Measurements from ENCODE around the gene PSENEN. TPM values are rescaled to one million over a fixed set of nuclear protein-coding genes. Genes with fewer than 3 reads are reported as not detected.
A peak's percentile ranks its signal among the peaks of the same experiment; 100 is the strongest.

Gene PSENEN
- total RNA-seq, result 10 to 100 TPM; 24.2 to 42.9 (median 35.8) TPM
- long read RNA-seq, transcript PSENEN-202 (4 exons, 1,661 nt), result major isoform, 8 of 8 reads
- long read RNA-seq, partial matches to known transcripts, result 0 of 8 reads
- long read RNA-seq, other reads (novel, unspliced or antisense), result 0 of 8 reads

GRCh38 chr19:35745328-35746086 is at the start of gene PSENEN, which contains the start of gene U2AF1L4:
PSENEN (plus strand) TSS chr19:35745651; CDS start chr19:35745931, 280 bp downstream.
U2AF1L4 (minus strand) TSS chr19:35745418; CDS start chr19:35745391, 27 bp downstream.
- WGBS (ENCODE audit: insufficient coverage, low coverage, low lambda C conversion rate, missing lambda C conversion rate), result 1% methylated on average over 8 of the region's 40 CpGs
- intact Hi-C loops (cut with DNase I), result no loop called here

GRCh38 chr19:35695895-35696422 is 49.5 kb upstream of the PSENEN start:
- intact Hi-C loops (cut with DNase I), result loop anchor here (10.0 kb wide), 2 partner anchors 129 to 139 kb away; no protein-coding TSS in a partner anchor
- Histone ChIP-seq H3K9me3 (no peaks in the 10 kb centered on the region), H3K4me3 (no peak overlapping the region), H3K36me3 (no peaks in the 10 kb centered on the region), H3K4me1 (no peaks in the 10 kb centered on the region), H3K27ac (no peak overlapping the region), H3K27me3 (no peaks in the 10 kb centered on the region)
- no peak for DNase-seq
- 77% methylated on average over 2 of the region's 2 CpGs for WGBS (ENCODE audit: insufficient coverage, low coverage, low lambda C conversion rate, missing lambda C conversion rate)
- TF ChIP-seq CTCF (IDR thresholded peaks at IDR 0.05), result no peak
- TF ChIP-seq POLR2A (IDR thresholded peaks at IDR 0.05), result no peak
- ATAC-seq, result no peak

More at GRCh38 chr19:35745328-35746086, at the start of gene PSENEN, which contains the start of gene U2AF1L4:
- TF ChIP-seq POLR2A (IDR thresholded peaks at IDR 0.05) (no peak), CTCF (IDR thresholded peaks at IDR 0.05) (no peak)
- peak within 1 kb of the TSS; percentile 80 to 95 (median 90) for H3K4me3 ChIP-seq
- DNase-seq (peak; percentile 96 to 99 (median 98)), ATAC-seq (peak; percentile 69 to 73 (median 72))
- H3K4me1 ChIP-seq, result peaks cover 0 to 33% (median 17%) of the 10 kb centered on the region in 4 donors
- no peaks in the 10 kb centered on the region for H3K27me3 ChIP-seq
- H3K36me3 ChIP-seq, result no peaks in the 10 kb centered on the region
- H3K9me3 ChIP-seq, result no peaks in the 10 kb centered on the region
- H3K27ac ChIP-seq, result peak within 1 kb of the TSS; percentile 99

- H3K27ac ChIP-seq, result no peak overlapping the region
- no peak overlapping the region for H3K4me3 ChIP-seq
- WGBS (ENCODE audit: insufficient coverage, low coverage, low lambda C conversion rate, missing lambda C conversion rate), result 69% methylated on average over 4 of the region's 4 CpGs
- ATAC-seq (no peak), DNase-seq (no peak)
- no peaks in the 10 kb centered on the region for H3K4me1 ChIP-seq
- H3K27me3 ChIP-seq, result no peaks in the 10 kb centered on the region
- no peaks in the 10 kb centered on the region for H3K36me3 ChIP-seq
- TF ChIP-seq CTCF (IDR thresholded peaks at IDR 0.05), result no peak
- no peak for TF ChIP-seq POLR2A (IDR thresholded peaks at IDR 0.05)
- intact Hi-C loops (cut with DNase I), result loop anchor here (10.0 kb wide), 2 partner anchors 128 to 138 kb away; no protein-coding TSS in a partner anchor
- no peaks in the 10 kb centered on the region for H3K9me3 ChIP-seq
Observed at GRCh38 chr19:35696835-35697234, 48.6 kb upstream of the PSENEN start.

- TF ChIP-seq POLR2A (IDR thresholded peaks at IDR 0.05) (peak; percentile 14), CTCF (IDR thresholded peaks at IDR 0.05) (no peak)
- intact Hi-C loops (cut with DNase I), result no loop called here
- 1% methylated on average over 30 of the region's 50 CpGs for WGBS (ENCODE audit: insufficient coverage, low coverage, low lambda C conversion rate, missing lambda C conversion rate)
- Histone ChIP-seq H3K4me3 (peak overlapping the region; percentile 31 to 59 (median 52)), H3K36me3 (no peaks in the 10 kb centered on the region), H3K4me1 (no peaks in the 10 kb centered on the region), H3K27me3 (no peaks in the 10 kb centered on the region), H3K27ac (no peak overlapping the region), H3K9me3 (no peaks in the 10 kb centered on the region)
- DNase-seq, result peak; percentile 94 to 96 (median 95)
- peak; percentile 99 to 100 (median 99) for ATAC-seq
Observed at GRCh38 chr19:35702223-35703012, 43.0 kb upstream of the PSENEN start.

All from right lobe of liver (tissue), 6 donors.